ENCODE measurements around the gene PGC. TPM values are rescaled to one million over a fixed set of nuclear protein-coding genes. Genes with fewer than 3 reads are reported as not detected.

PGC gene
- total and polyA plus RNA-seq, 9 of the 15 experiments (the other 6 are each of a cell fraction or from before 2014, with no cell fraction given) = 0.17 to 0.40 TPM; not detected in 7

DNA sequence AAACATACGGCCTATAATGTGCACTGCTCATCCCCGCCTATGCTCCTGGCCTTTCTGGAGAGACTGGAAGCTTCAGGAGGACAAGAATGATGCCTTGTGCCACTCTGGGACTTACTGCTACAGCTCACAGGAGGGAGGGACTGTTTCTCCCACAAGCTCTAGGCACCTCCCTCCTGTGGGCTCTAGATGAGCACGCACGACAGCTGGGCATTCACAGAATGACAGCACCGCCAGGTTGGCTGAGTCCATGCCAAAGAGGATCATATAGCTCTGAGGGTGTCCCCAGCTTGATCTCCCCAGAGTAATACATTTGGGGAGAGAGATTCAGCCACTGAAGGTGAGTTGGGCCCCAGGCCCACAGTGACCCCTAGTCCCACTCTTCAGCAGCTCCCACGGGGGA lies 10.1 kb upstream of the PGC start:
- in situ Hi-C loops (cut with MboI) (no loop called here), intact Hi-C loops (cut with micrococcal nuclease) (no loop called here)
- Histone ChIP-seq H4K20me1 (replicated peaks; ENCODE audit: control insufficient read depth, insufficient read depth, low read length) (no peaks in the 10 kb centered on the region), H3K4me3 (no peak overlapping the region), H2AFZ (ENCODE audit: low read depth, low read length) (no peak overlapping the region), H3K4me1 (replicated peaks in 1 of 2; ENCODE audit: control insufficient read depth in 2 of 2, insufficient read depth in 2 of 2, low read length in 2 of 2) (peaks cover 0 to 7% of the 10 kb centered on the region in 2 experiments; a peak in 1 of 5 replicates), H3K27me3 (ENCODE audit: control insufficient read depth in 2 of 2, insufficient read depth in 2 of 2, low read length in 2 of 2) (peaks cover 37 to 56% of the 10 kb centered on the region in 2 experiments), H3K9me3 (replicated peaks; ENCODE audit: control insufficient read depth, insufficient read depth, low read depth, low read length) (no peaks in the 10 kb centered on the region), H3K27ac (ENCODE audit: extremely low read depth, low read depth, low read length) (no peak overlapping the region), H3K4me2 (ENCODE audit: insufficient read depth, low read length) (no peak overlapping the region), H3K9ac (ENCODE audit: insufficient read depth in 1 of 2, low read depth in 2 of 2, low read length in 2 of 2) (no peak overlapping the region; a peak in 1 of 4 replicates), H3K36me3 (ENCODE audit: control insufficient read depth, insufficient read depth, low read length) (no peaks in the 10 kb centered on the region), H3K79me2 (ENCODE audit: control insufficient read depth, insufficient read depth, low read length) (no peaks in the 10 kb centered on the region), H3K9me1 (ENCODE audit: control insufficient read depth, insufficient read depth, low read length) (no peaks in the 10 kb centered on the region)
- no peak for DNase-seq (ENCODE audit: extremely low read depth in 1 of 4, low spot score in 3 of 4)
- no peak for FAIRE-seq
- no peak for ATAC-seq
- 35% methylated on average over 6 of the region's 6 CpGs for whole genome bisulfite sequencing (ENCODE audit: insufficient coverage, low coverage, missing lambda C conversion rate)
- BruUV-seq (replicated peaks) = no TSS peak
- TF ChIP-seq ZFP36 (IDR thresholded peaks at IDR 0.05; ENCODE audit: low read depth, low read length, partially characterized antibody) (no peak), PCBP1 (IDR thresholded peaks at IDR 0.05; ENCODE audit: low read depth, low read length, poor library complexity, severe bottlenecking) (no peak), NFRKB (IDR thresholded peaks at IDR 0.05; ENCODE audit: low read depth) (no peak), RAD51 (IDR thresholded peaks at IDR 0.05; ENCODE audit: borderline replicate concordance, low read depth) (no peak), MECOM (CRISPR knock-in tag; IDR thresholded peaks at IDR 0.05) (no peak), MCM3 (IDR thresholded peaks at IDR 0.05) (no peak), SMAD2 (IDR thresholded peaks at IDR 0.05; ENCODE audit: low read depth, low read length) (no peak)
- TF ChIP-seq, protein P1, sequence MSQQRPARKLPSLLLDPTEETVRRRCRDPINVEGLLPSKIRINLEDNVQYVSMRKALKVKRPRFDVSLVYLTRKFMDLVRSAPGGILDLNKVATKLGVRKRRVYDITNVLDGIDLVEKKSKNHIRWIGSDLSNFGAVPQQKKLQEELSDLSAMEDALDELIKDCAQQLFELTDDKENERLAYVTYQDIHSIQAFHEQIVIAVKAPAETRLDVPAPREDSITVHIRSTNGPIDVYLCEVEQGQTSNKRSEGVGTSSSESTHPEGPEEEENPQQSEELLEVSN (IDR thresholded peaks at IDR 0.05; ENCODE audit: borderline replicate concordance in 1 of 2, extremely low read depth in 1 of 2, insufficient read depth in 1 of 2, insufficient read length in 1 of 2, low read depth in 1 of 2, low read length in 1 of 2, poor library complexity in 1 of 2, severe bottlenecking in 1 of 2) = no peak
- TF ChIP-seq, protein P2, sequence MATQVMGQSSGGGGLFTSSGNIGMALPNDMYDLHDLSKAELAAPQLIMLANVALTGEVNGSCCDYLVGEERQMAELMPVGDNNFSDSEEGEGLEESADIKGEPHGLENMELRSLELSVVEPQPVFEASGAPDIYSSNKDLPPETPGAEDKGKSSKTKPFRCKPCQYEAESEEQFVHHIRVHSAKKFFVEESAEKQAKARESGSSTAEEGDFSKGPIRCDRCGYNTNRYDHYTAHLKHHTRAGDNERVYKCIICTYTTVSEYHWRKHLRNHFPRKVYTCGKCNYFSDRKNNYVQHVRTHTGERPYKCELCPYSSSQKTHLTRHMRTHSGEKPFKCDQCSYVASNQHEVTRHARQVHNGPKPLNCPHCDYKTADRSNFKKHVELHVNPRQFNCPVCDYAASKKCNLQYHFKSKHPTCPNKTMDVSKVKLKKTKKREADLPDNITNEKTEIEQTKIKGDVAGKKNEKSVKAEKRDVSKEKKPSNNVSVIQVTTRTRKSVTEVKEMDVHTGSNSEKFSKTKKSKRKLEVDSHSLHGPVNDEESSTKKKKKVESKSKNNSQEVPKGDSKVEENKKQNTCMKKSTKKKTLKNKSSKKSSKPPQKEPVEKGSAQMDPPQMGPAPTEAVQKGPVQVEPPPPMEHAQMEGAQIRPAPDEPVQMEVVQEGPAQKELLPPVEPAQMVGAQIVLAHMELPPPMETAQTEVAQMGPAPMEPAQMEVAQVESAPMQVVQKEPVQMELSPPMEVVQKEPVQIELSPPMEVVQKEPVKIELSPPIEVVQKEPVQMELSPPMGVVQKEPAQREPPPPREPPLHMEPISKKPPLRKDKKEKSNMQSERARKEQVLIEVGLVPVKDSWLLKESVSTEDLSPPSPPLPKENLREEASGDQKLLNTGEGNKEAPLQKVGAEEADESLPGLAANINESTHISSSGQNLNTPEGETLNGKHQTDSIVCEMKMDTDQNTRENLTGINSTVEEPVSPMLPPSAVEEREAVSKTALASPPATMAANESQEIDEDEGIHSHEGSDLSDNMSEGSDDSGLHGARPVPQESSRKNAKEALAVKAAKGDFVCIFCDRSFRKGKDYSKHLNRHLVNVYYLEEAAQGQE (IDR thresholded peaks at IDR 0.05; ENCODE audit: borderline replicate concordance) = no peak
- TF ChIP-seq, protein P2 (CRISPR knock-in tag; IDR thresholded peaks at IDR 0.05; ENCODE audit: low read depth) = no peak
- POLR2A ChIA-PET = interaction anchor here (0.9 to 1.6 kb wide), 4 partner anchors 8 to 17 kb away, joined by 3 to 6 read pairs (median 4); no protein-coding TSS in a partner anchor
- CTCF ChIA-PET (ENCODE audit: low intra/inter-chr PET ratio) = no interaction called here
